Ectodermal cell (in vitro differentiated cells): Measurements from ENCODE around the gene FAM240A.

ENCODE experiments used
- H3K27ac ChIP-seq: 2 replicates; pipeline ENCODE4 v1.7.0; 2013; ENCODE audit warnings: mild to moderate bottlenecking, low read depth, low read length; ENCODE audit not compliant: insufficient read depth, poor library complexity, severe bottlenecking
- H3K27me3 ChIP-seq: 2 replicates; pipeline ENCODE4 v1.7.0; 2013; ENCODE audit warnings: mild to moderate bottlenecking, low read length; ENCODE audit not compliant: insufficient read depth, control insufficient read depth, poor library complexity, severe bottlenecking
- H3K36me3 ChIP-seq: one replicate; pipeline ENCODE4 v1.7.0; 2013; ENCODE audit warnings: low read length; ENCODE audit not compliant: control insufficient read depth, insufficient read depth
- H3K4me1 ChIP-seq: one replicate; pipeline ENCODE4 v1.7.0; 2013; ENCODE audit warnings: low read length; ENCODE audit not compliant: control insufficient read depth, insufficient read depth
- H3K4me3 ChIP-seq: 2 replicates; pipeline ENCODE4 v1.7.0; 2013; ENCODE audit warnings: low read depth, low read length, control low read depth; ENCODE audit not compliant: insufficient read depth
- H3K9me3 ChIP-seq: 2 replicates; pipeline ENCODE4 v1.7.0; 2013; ENCODE audit warnings: mild to moderate bottlenecking, low read length, moderate library complexity; ENCODE audit not compliant: control insufficient read depth
- WGBS, 2 experiments: methylation state at CpG; one replicate each; pipeline ENCODE4 v1.1.7; 2013; ENCODE audit warnings: missing lambda C conversion rate in 2 of 2; 5-methylcytosine and 5-hydroxymethylcytosine counted together

Gene FAM240A

GRCh38 chr3:46661776-46662766 lies 49.7 kb downstream of the FAM240A start:
- WGBS, 2 experiments: 60 to 66% methylated on average over 13 to 15 of the region's 15 CpGs
- Histone ChIP-seq H3K9me3 (no peaks in the 10 kb centered on the region), H3K4me1 (peaks cover 38% of the 10 kb centered on the region), H3K27ac (peak overlapping the region; percentile 29), H3K4me3 (no peak overlapping the region), H3K36me3 (no peaks in the 10 kb centered on the region), H3K27me3 (no peaks in the 10 kb centered on the region)

- Histone ChIP-seq H3K27ac (no peak overlapping the region), H3K36me3 (no peaks in the 10 kb centered on the region), H3K27me3 (no peaks in the 10 kb centered on the region), H3K4me3 (no peak overlapping the region), H3K4me1 (peaks cover 38% of the 10 kb centered on the region), H3K9me3 (no peaks in the 10 kb centered on the region)
- WGBS, 2 experiments: 83 to 86% methylated on average over 17 of the region's 17 CpGs
These were observed 50.6 kb downstream of the FAM240A start for GRCh38 chr3:46662771-46663551.

- Histone ChIP-seq H3K4me3 (no peak overlapping the region), H3K27me3 (no peaks in the 10 kb centered on the region), H3K36me3 (no peaks in the 10 kb centered on the region), H3K9me3 (no peaks in the 10 kb centered on the region), H3K4me1 (peaks cover 38% of the 10 kb centered on the region), H3K27ac (no peak overlapping the region)
- 81 to 82% methylated on average over 8 of the region's 8 CpGs for WGBS, 2 experiments
These were observed 51.3 kb downstream of the FAM240A start for GRCh38 chr3:46663591-46664135.

- Histone ChIP-seq H3K9me3 (no peaks in the 10 kb centered on the region), H3K36me3 (no peaks in the 10 kb centered on the region), H3K27ac (no peak overlapping the region), H3K4me1 (peaks cover 31% of the 10 kb centered on the region), H3K4me3 (no peak overlapping the region), H3K27me3 (no peaks in the 10 kb centered on the region)
- 92% methylated on average over 6 of the region's 6 CpGs for WGBS, 2 experiments
These were observed 52.1 kb downstream of the FAM240A start for GRCh38 chr3:46664188-46664970.

GRCh38 chr3:46664971-46665762 lies 52.8 kb downstream of the FAM240A start:
- H3K4me1 ChIP-seq: peaks cover 24% of the 10 kb centered on the region
- H3K9me3 ChIP-seq: no peaks in the 10 kb centered on the region
- no peak overlapping the region for H3K27ac ChIP-seq
- H3K27me3 ChIP-seq: no peaks in the 10 kb centered on the region
- H3K36me3 ChIP-seq: no peaks in the 10 kb centered on the region
- 75 to 77% methylated on average over 22 to 23 of the region's 23 CpGs for WGBS, 2 experiments
- no peak overlapping the region for H3K4me3 ChIP-seq

- 90 to 92% methylated on average over 9 of the region's 9 CpGs for WGBS, 2 experiments
- peaks cover 20% of the 10 kb centered on the region for H3K4me1 ChIP-seq
- H3K36me3 ChIP-seq: no peaks in the 10 kb centered on the region
- no peak overlapping the region for H3K4me3 ChIP-seq
- no peak overlapping the region for H3K27ac ChIP-seq
- no peaks in the 10 kb centered on the region for H3K9me3 ChIP-seq
- H3K27me3 ChIP-seq: no peaks in the 10 kb centered on the region
These were observed 53.6 kb downstream of the FAM240A start for GRCh38 chr3:46665763-46666452.

GRCh38 chr3:46666453-46666845 lies 54.1 kb downstream of the FAM240A start:
- H3K27ac ChIP-seq: no peak overlapping the region
- no peaks in the 10 kb centered on the region for H3K36me3 ChIP-seq
- WGBS, 2 experiments: 91 to 94% methylated on average over 7 of the region's 7 CpGs
- no peak overlapping the region for H3K4me3 ChIP-seq
- no peaks in the 10 kb centered on the region for H3K9me3 ChIP-seq
- H3K27me3 ChIP-seq: no peaks in the 10 kb centered on the region
- H3K4me1 ChIP-seq: peaks cover 15% of the 10 kb centered on the region

- Histone ChIP-seq H3K4me3 (no peak overlapping the region), H3K9me3 (no peaks in the 10 kb centered on the region), H3K4me1 (peaks cover 9% of the 10 kb centered on the region), H3K36me3 (no peaks in the 10 kb centered on the region), H3K27ac (no peak overlapping the region), H3K27me3 (no peaks in the 10 kb centered on the region)
- 91 to 93% methylated on average over 8 of the region's 8 CpGs for WGBS, 2 experiments
These were observed 54.8 kb downstream of the FAM240A start for GRCh38 chr3:46667061-46667621.
